Dendritic cell treated with granulocyte-macrophage colony-stimulating factor and Interleukin-4, amounts not matched to agents 40 ng/mL and 50 ng/mL, for 4 days (primary cell): Measurements from ENCODE around the gene LTB4R.
A peak's percentile ranks its signal among the peaks of the same experiment; 100 is the strongest.

ENCODE experiments used
- H3K27ac Mint-ChIP-seq: one replicate; pipeline ENCODE4 v1.8.0; 2022; ENCODE audit warnings: mild to moderate bottlenecking, mixed read lengths
- H3K27me3 Mint-ChIP-seq: one replicate; pipeline ENCODE4 v1.8.0; 2022; ENCODE audit warnings: mild to moderate bottlenecking, mixed read lengths
- H3K36me3 Mint-ChIP-seq: one replicate; pipeline ENCODE4 v1.8.0; 2022; ENCODE audit warnings: low read depth, mixed read lengths
- H3K4me1 Mint-ChIP-seq: one replicate; pipeline ENCODE4 v1.8.0; 2022; ENCODE audit warnings: low read depth, mixed read lengths
- H3K4me3 Mint-ChIP-seq: one replicate; pipeline ENCODE4 v1.8.0; 2022; ENCODE audit warnings: mild to moderate bottlenecking, moderate library complexity, mixed read lengths
- H3K9me3 Mint-ChIP-seq: one replicate; pipeline ENCODE4 v1.8.0; 2022; ENCODE audit warnings: mixed read lengths
- intact Hi-C: fragments of 100-400 bp; cut with micrococcal nuclease; formaldehyde crosslinking; loops from one replicate; pipeline ENCODE4 v1.15.0; 2022

The LTB4R gene

DNA sequence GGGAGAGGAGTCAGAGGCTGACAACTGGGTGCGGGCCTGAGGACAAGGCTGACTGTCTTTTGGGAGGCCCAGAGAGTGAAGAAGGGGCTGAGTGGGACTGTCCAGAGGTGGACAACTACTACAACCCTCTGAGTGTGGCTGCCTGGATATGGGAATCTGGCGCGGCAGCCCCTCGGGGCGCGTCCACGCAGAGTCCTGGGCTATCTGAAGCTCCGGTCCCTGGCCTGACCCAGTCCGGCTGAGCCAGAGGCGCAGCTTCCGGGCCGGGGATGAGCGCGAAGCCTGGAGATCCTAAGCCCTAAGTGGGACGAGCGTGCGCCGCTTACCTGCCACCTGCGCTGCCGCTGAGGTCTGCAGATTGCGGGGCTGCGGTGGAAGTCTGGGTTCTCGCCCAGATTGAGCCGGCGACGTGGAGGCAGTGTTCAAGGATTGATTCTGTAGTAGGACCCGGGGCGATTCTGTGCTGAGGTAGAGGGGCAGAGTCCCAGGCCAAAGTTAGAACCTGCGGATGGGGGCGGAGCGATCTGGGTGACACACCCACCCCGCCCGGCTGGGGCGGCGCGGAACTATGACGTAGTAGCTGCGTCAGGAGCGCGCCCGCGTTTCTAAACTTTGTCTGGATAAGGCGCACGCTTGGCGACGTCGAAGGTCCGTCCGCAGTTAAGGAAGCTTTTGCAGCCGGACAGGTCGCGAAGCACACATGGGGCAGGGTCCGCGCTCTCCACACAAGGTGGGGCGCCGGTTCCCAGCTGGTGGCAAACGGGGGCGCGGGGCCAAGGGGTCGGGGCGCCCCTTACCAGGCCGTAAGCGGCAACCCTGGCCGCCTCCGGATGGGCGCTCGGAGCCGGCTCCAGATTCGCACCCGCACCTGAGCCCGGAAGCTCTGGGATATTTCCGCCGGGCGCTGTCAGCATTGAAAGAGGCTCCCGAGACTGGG, 11.8 kb upstream of the LTB4R start, which contains the start of the genes DHRS1 and NOP9:
Gene DHRS1, minus strand, starts transcription at position 526 of the 937 bp plus-strand sequence. CDS start 674 bp downstream, outside the sequence.
Gene NOP9, plus strand, starts transcription at position 596 of the 937 bp plus-strand sequence. Its CDS starts 105 bp downstream, at position 701.
- intact Hi-C loops, result no loop called here
- peaks cover 81% of the 10 kb centered on the region for H3K36me3 Mint-ChIP-seq

DNA sequence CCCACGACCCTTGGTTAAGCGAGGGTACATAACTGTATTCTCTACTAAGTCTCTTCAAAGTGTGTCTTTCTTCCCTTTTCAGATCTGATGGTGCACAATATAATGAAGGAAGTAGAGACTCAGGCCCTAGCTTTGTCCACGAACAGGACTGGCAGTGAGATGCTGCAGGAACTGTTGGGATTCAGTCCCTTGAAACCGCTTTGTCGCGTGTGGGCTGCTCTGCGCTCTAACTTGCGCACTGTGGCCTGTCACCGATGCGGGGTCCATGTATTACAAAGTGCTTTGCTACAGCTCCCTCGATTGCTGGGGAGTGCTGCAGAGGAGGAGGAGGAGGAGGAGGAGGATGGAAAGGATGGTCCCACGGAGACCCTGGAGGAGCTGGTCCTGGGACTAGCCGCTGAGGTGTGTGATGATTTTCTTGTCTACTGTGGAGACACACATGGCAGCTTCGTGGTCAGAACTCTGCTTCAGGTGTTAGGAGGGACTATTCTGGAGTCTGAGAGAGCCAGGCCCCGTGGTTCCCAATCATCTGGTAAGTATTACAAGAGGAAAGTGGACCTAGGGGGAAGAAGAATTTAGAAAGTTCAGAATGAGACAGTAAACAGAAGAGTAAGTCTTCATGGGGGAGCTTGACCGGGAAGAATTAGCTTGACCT, 10.8 kb upstream of the LTB4R start:
- peak overlapping the region; percentile 88 for H3K27ac Mint-ChIP-seq
- H3K27me3 Mint-ChIP-seq, result no peaks in the 10 kb centered on the region
- no peaks in the 10 kb centered on the region for H3K9me3 Mint-ChIP-seq
- peak overlapping the region; percentile 88 for H3K4me3 Mint-ChIP-seq
- H3K36me3 Mint-ChIP-seq, result peaks cover 81% of the 10 kb centered on the region
- peaks cover 43% of the 10 kb centered on the region for H3K4me1 Mint-ChIP-seq
- intact Hi-C loops, result no loop called here

More for the DNA sequence above, 11.8 kb upstream of the LTB4R start, which contains the start of the genes DHRS1 and NOP9:
- Mint-ChIP-seq H3K27ac (peak within 1 kb of the TSS; percentile 88), H3K4me3 (peak within 1 kb of the TSS; percentile 88), H3K4me1 (peaks cover 43% of the 10 kb centered on the region), H3K27me3 (no peaks in the 10 kb centered on the region), H3K9me3 (no peaks in the 10 kb centered on the region)

DNA sequence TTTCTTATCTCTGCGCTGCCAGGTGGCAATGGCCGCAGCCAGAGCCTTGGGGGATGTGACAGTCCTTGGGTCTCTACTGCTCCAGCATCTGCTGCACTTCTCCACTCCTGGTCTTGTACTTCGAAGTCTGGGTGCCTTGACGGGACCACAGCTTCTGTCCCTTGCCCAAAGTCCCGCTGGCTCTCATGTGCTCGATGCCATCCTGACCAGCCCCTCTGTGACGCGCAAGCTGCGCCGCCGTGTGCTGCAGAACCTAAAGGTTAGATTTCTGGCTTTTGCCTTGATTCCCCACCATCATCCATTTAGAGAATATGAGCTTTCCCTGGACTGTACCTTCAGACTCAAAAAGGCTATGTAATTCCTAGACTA, 7.3 kb upstream of the LTB4R start:
- peaks cover 41% of the 10 kb centered on the region for H3K4me1 Mint-ChIP-seq
- H3K4me3 Mint-ChIP-seq, result no peak overlapping the region
- intact Hi-C loops, result no loop called here
- no peak overlapping the region for H3K27ac Mint-ChIP-seq
- peaks cover 98% of the 10 kb centered on the region for H3K36me3 Mint-ChIP-seq
- no peaks in the 10 kb centered on the region for H3K9me3 Mint-ChIP-seq
- H3K27me3 Mint-ChIP-seq, result no peaks in the 10 kb centered on the region

DNA sequence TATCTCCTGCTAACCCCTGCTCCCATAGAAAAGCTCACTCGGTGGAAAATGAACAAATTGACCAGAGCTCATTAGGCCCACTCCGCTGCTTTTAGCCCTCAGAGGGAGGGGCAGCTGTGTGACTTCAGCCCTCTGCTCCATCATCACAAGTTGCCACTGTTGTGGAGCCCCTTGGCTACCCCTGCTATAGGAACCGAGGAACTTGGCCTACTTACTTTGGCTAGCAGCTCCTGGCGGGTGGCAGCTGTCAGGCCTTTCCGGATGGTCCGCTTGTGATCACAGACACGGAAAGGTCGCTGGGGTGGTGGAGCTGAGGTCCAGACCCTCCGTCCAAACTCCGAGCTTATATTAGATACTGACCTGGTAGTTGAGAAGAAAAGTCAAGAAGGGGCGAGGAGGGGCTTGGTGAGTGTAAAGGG, 4.1 kb upstream of the LTB4R start:
- H3K27me3 Mint-ChIP-seq, result no peaks in the 10 kb centered on the region
- H3K36me3 Mint-ChIP-seq, result peaks cover 83% of the 10 kb centered on the region
- no peak overlapping the region for H3K4me3 Mint-ChIP-seq
- H3K27ac Mint-ChIP-seq, result no peak overlapping the region
- intact Hi-C loops, result no loop called here
- peaks cover 55% of the 10 kb centered on the region for H3K4me1 Mint-ChIP-seq
- no peaks in the 10 kb centered on the region for H3K9me3 Mint-ChIP-seq

DNA sequence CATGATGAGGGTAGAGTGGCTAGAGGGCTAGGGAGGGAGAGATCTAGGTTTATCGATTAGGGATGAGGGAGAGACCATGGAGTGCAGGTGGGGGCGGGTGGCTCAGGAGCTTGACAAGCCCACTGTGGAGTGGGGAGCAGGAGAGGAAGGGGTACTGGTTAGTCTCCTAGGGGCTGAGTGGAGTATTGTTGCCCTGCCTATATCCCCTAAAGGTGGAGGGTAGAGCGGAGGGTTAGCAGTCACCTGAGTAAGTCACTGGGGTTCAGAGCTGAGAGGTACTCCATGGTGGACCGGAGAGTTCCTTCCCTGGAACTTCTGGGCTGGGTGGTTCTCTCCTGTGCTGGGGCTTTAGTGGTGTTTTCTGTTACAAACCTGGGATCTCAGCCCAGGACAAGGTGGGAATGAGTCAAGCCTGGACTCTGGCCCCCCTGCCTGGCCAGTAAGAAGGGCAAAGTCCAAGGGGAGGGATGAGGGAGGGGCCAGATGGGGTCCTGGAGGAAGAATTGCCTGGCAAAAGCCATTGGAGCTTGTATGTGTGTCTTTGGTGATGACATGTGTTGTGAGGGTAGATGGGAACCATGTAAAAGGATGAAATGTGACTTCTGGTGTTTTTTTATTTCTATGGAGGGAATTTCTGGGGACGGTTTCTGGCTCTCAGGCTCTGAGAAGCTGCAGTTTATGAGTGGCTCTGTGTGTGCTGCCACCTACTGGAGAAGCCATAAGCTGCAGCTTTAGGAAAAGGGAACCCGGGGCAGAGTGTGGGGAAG, 3.5 kb upstream of the LTB4R start, which contains the start of gene CIDEB:
Gene CIDEB, minus strand, starts transcription at position 403 of the 767 bp plus-strand sequence. Its CDS starts 119 bp downstream, at position 284.
- Mint-ChIP-seq H3K9me3 (no peaks in the 10 kb centered on the region), H3K4me1 (peaks cover 59% of the 10 kb centered on the region), H3K4me3 (no peak within 1 kb of the TSS), H3K27ac (peak within 1 kb of the TSS; percentile 66), H3K27me3 (no peaks in the 10 kb centered on the region), H3K36me3 (peaks cover 77% of the 10 kb centered on the region)
- intact Hi-C loops, result no loop called here

DNA sequence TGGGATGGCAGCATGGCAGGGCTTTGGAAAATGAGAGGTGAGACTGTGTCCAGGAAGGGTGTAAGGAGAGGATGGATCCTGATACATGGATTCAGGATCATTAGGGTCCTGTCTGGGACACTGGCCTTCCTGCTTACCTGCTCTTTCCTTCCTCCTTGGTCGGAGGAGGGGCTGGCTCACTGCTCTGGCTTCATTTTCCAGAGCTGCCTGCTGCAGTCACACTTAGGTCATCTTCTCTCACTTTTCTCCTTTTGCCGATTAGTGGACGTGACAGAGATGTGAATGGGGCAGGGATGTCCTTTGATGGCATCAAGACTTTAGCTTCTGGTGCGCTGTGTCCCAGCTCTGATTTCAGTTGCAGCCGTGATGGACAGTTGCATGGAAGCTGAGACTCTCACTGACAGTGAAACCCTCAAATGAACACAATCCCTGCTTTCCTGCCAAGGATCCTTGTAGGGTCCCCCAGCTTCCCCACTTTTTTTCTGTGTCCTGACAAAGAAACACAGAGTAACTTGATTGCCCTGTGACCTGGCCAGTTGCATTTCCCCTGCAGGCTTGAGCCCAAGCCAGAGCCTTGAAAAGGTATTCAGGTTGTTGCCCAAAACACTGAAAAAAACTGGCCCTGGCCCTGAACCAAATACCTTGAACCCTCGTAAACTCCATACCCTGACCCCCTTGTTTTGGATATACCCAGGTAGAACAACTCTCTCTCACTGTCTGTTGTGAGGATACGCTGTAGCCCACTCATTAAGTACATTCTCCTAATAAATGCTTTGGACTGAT, 2.8 kb upstream of the LTB4R start:
- Mint-ChIP-seq H3K4me3 (no peak overlapping the region), H3K36me3 (peaks cover 69% of the 10 kb centered on the region), H3K4me1 (peaks cover 67% of the 10 kb centered on the region), H3K27ac (peak overlapping the region; percentile 66), H3K27me3 (no peaks in the 10 kb centered on the region), H3K9me3 (no peaks in the 10 kb centered on the region)
- intact Hi-C loops, result no loop called here

DNA sequence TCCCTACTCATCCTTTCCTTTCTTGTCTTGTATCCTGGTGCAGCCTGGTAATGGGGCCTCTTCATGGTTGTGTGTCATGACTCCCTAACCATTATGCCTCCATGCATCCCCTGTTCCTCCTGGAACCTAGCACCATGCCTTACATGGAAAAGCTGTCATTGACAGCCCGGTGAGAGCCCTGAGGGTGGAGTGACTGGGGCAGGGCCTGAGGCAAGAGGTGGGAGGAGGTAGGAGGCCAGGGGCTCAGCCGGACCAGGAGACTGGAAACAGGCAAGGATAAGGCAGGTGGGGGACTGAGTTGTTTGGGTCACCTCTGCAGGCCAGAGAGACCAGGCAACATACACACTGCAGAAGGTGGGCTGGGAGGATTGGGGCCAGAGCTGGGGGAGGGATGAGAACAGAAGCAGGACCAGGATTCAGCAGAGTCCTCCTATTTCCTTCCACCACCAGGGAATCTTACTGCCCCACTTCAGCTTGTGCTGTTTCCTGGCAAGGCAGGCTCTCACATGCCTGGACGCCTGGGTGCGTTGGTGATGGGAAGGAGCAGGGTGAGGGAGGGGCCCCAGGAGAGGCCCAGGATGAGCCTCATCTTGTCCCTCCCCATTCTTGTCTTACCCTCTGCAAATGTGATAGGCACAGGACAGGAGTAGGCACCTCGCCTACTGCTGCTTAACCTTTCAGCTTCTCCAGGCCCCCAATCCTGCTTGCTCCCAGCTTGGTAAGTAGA, 1.6 kb upstream of the LTB4R start, which contains the start of gene LTB4R2:
Gene LTB4R2, plus strand, starts transcription at position 603 of the 727 bp plus-strand sequence. CDS start 525 bp downstream, outside the sequence.
- H3K27ac Mint-ChIP-seq, result peak within 1 kb of the TSS; percentile 66
- peaks cover 78% of the 10 kb centered on the region for H3K4me1 Mint-ChIP-seq
- H3K4me3 Mint-ChIP-seq, result peak within 1 kb of the TSS; percentile 77
- no peaks in the 10 kb centered on the region for H3K9me3 Mint-ChIP-seq
- peaks cover 61% of the 10 kb centered on the region for H3K36me3 Mint-ChIP-seq
- no peaks in the 10 kb centered on the region for H3K27me3 Mint-ChIP-seq
- intact Hi-C loops, result no loop called here

DNA sequence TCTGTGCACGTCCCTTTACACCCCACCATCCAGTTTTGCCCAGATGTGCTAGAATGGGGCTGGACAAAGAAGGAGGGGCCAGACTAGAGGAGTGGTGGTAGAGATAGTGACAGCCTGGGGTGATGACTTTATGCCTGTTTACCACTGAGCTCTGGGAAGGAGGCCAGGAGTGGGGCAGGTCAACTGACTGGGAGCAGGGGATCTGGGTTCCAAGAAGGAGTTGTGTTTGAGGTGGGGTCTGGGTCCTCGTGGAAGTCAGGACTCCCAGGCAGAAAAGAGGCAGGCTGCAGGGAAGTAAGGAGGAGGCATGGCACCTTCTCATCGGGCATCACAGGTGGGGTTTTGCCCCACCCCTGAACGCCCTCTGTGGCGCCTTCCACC, 1.0 kb upstream of the LTB4R start:
- H3K4me1 Mint-ChIP-seq, result peaks cover 84% of the 10 kb centered on the region
- H3K27ac Mint-ChIP-seq, result peak overlapping the region; percentile 66
- H3K9me3 Mint-ChIP-seq, result no peaks in the 10 kb centered on the region
- peaks cover 58% of the 10 kb centered on the region for H3K36me3 Mint-ChIP-seq
- H3K4me3 Mint-ChIP-seq, result peak overlapping the region; percentile 77
- H3K27me3 Mint-ChIP-seq, result no peaks in the 10 kb centered on the region
- intact Hi-C loops, result no loop called here

DNA sequence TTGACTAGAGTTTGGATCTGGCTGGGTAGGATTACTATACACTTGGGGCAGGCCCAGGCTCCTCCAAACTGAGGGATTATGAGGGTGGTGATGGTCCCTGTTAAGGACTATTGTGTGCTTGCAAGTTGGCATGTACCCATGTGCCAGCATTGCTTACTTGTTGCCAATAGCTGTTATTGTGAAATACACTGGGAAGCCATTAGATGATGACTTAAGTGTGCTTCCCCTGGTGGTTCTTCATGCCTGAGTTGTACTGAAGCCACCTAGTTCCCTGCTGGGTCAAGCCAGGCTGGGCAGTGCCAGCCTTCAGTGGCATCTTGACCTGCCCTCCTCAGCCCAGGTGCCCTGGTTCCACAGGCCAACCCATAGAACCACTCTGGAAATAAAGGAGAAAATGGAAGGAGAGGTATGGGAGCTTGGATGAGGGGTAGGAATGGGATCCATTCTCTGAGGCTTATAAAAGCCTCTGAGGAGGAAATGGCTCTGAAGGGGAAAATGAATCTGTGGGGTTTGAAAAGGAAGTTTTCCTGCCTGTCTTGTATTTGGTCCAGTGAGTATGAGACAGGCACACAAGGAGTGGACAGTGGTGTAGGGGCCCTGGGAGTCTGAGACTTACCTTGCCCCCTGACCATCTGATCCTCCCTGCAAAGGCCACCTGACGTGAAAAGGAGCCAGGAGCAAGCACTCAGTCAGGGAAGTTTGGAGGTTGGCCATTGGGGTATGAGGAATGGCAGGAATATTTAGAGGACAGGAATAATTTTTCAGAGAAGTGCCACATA, 724 bp downstream of the LTB4R start:
- no peaks in the 10 kb centered on the region for H3K9me3 Mint-ChIP-seq
- intact Hi-C loops, result no loop called here
- H3K27me3 Mint-ChIP-seq, result no peaks in the 10 kb centered on the region
- H3K4me1 Mint-ChIP-seq, result peaks cover 99% of the 10 kb centered on the region
- peak overlapping the region; percentile 77 for H3K4me3 Mint-ChIP-seq
- peaks cover 49% of the 10 kb centered on the region for H3K36me3 Mint-ChIP-seq
- peak overlapping the region; percentile 66 for H3K27ac Mint-ChIP-seq

DNA sequence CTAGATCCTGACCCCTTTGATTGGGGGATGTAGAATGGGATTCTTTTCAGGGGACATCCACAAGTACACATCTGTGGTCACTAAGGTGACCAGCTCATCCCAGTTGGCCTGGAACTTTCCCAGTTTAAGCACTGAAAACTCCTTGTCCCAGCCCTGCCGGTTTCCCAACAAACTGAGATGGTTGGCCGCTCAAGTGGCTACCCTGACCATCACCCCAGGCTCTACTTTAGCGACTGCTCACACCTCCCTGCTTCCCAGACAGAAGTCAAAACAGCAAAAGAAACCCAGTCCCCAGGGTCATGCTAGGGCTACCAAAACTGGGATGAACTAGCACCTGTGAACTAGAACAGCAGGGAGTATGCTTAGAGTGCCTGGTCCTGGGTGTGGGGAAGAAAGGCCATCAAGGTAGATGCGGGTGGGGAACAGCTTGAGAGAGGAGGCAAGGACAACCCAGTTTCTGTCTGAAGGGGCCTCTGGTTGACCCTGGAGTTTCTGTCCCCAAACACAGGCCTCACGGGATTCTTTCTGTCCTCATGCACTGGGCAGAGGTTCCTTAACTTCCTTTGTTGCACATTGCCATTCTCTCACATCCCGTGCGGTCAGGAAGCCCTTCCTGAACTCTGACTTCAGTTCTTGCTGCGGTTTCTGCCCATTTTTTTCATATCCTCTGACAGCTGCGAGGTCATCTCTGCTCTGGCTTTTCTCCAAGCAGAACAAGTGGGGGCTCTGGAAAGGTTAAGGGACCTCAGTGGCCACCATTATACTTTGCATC, 1.6 kb downstream of the LTB4R start:
- peaks cover 40% of the 10 kb centered on the region for H3K36me3 Mint-ChIP-seq
- no peaks in the 10 kb centered on the region for H3K9me3 Mint-ChIP-seq
- peaks cover 99% of the 10 kb centered on the region for H3K4me1 Mint-ChIP-seq
- peak overlapping the region; percentile 66 for H3K27ac Mint-ChIP-seq
- intact Hi-C loops, result no loop called here
- no peaks in the 10 kb centered on the region for H3K27me3 Mint-ChIP-seq
- H3K4me3 Mint-ChIP-seq, result peak overlapping the region; percentile 77

DNA sequence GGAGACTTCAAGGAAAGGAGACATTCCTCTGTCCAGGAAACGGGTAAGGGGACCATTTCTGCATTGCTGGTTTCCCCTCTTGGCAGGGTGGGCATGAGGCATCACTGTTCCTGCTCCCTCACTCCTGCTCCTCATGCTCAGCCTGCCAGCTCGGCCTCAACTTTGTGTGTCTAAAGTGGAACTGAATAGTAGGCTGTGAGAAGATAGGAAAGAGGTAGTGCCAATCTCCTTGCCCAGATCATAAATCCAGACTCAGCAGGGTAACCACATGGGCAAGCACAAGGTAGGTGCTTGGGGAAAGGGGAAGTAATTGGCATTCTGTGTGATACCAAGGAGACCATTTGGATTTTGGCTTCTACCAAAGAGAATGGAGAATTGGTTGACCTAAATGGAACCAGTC, 2.6 kb downstream of the LTB4R start:
- H3K36me3 Mint-ChIP-seq, result peaks cover 31% of the 10 kb centered on the region
- H3K27ac Mint-ChIP-seq, result peak overlapping the region; percentile 66
- peak overlapping the region; percentile 2 for H3K4me3 Mint-ChIP-seq
- H3K4me1 Mint-ChIP-seq, result peaks cover 99% of the 10 kb centered on the region
- peaks cover 2% of the 10 kb centered on the region for H3K27me3 Mint-ChIP-seq
- intact Hi-C loops, result loop anchor here (1.0 kb wide), 1 partner anchor 15 kb away; no protein-coding TSS in a partner anchor
- no peaks in the 10 kb centered on the region for H3K9me3 Mint-ChIP-seq
